Left forelimb (tissue), 1 donor: ENCODE results near the gene MBOAT2.

Experiments
- DNase-seq: peaks from one replicate; pipeline ENCODE4 v3.0.0-alpha.2; 2018; ENCODE audit warnings: low spot score

The MBOAT2 gene

GRCh38 chr2:9018109-9018508 lies 14.6 kb upstream of the MBOAT2 start:
- DNase-seq, result no peak

GRCh38 chr2:9017411-9017810 lies 13.9 kb upstream of the MBOAT2 start:
- no peak for DNase-seq

GRCh38 chr2:9015998-9016397 lies 12.5 kb upstream of the MBOAT2 start:
- DNase-seq, result no peak

- DNase-seq, result no peak
Observed at GRCh38 chr2:9013403-9013802, 9.9 kb upstream of the MBOAT2 start.

GRCh38 chr2:9010866-9011265 lies 7.4 kb upstream of the MBOAT2 start:
- no peak for DNase-seq

GRCh38 chr2:9008951-9009664 lies 5.6 kb upstream of the MBOAT2 start:
- DNase-seq, result no peak

- no peak for DNase-seq
Observed at GRCh38 chr2:9006368-9006767, 2.9 kb upstream of the MBOAT2 start.

- DNase-seq, result no peak
Observed at GRCh38 chr2:9004338-9005204, 1.1 kb upstream of the MBOAT2 start.

- DNase-seq, result no peak
Observed at GRCh38 chr2:9003366-9003615, 193 bp downstream of the MBOAT2 start.

- DNase-seq, result no peak
Observed at GRCh38 chr2:9002637-9003365, 683 bp downstream of the MBOAT2 start.

GRCh38 chr2:9002313-9002636 lies 1.2 kb downstream of the MBOAT2 start:
- DNase-seq, result no peak

GRCh38 chr2:9001778-9002177 lies 1.7 kb downstream of the MBOAT2 start:
- no peak for DNase-seq

- DNase-seq, result no peak
Observed at GRCh38 chr2:9001229-9001628, 2.3 kb downstream of the MBOAT2 start.

- DNase-seq, result no peak
Observed at GRCh38 chr2:9000442-9000841, 3.0 kb downstream of the MBOAT2 start.

- DNase-seq, result no peak
Observed at GRCh38 chr2:8999797-9000196, 3.7 kb downstream of the MBOAT2 start.

- no peak for DNase-seq
Observed at GRCh38 chr2:8999102-8999446, 4.4 kb downstream of the MBOAT2 start.

GRCh38 chr2:8998418-8999101 lies 4.9 kb downstream of the MBOAT2 start:
- no peak for DNase-seq

- no peak for DNase-seq
Observed at GRCh38 chr2:8997631-8998030, 5.9 kb downstream of the MBOAT2 start.

- no peak for DNase-seq
Observed at GRCh38 chr2:8997108-8997507, 6.4 kb downstream of the MBOAT2 start.

GRCh38 chr2:8996006-8996405 lies 7.5 kb downstream of the MBOAT2 start:
- DNase-seq, result no peak

GRCh38 chr2:8994386-8994785 lies 9.1 kb downstream of the MBOAT2 start:
- DNase-seq, result no peak

GRCh38 chr2:8993902-8994278 lies 9.6 kb downstream of the MBOAT2 start:
- no peak for DNase-seq
